ENCODE results near the gene LEF1. TPM values are rescaled to one million over a fixed set of nuclear protein-coding genes. Genes with fewer than 3 reads are reported as not detected.

Gene LEF1
- total RNA-seq, 1 donor from 2014 or later: 12.5 TPM

DNA sequence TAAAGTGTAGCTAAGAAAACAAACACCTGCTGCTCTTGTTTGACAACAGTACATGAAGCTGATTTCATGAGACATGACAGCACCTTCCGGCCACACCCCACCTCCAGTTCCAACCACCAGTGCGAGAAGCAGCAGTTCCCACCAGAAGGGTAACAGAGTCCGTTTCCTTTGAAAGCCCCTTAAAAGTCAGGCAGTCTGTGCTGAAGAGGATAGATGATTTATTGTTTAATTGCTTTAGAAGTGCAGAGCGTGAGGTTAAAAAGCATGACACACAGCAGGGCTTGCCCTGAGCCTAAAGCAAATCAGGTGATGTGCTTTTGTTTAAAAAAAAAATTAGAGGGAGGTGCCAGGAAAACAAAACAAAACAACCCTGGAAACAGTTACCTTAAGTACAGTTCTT lies 96.4 kb downstream of the LEF1 start:
- H3K9me3 ChIP-seq: no peaks in the 10 kb centered on the region
- no peaks in the 10 kb centered on the region for H3K4me1 ChIP-seq
- intact Hi-C loops (cut with DNase I): no loop called here
- TF ChIP-seq POLR2A (IDR thresholded peaks at IDR 0.05) (no peak), POLR2AphosphoS5 (IDR thresholded peaks at IDR 0.05; ENCODE audit: insufficient read depth in 1 of 2, low read depth in 1 of 2) (no peak)
- TF ChIP-seq, protein P1, sequence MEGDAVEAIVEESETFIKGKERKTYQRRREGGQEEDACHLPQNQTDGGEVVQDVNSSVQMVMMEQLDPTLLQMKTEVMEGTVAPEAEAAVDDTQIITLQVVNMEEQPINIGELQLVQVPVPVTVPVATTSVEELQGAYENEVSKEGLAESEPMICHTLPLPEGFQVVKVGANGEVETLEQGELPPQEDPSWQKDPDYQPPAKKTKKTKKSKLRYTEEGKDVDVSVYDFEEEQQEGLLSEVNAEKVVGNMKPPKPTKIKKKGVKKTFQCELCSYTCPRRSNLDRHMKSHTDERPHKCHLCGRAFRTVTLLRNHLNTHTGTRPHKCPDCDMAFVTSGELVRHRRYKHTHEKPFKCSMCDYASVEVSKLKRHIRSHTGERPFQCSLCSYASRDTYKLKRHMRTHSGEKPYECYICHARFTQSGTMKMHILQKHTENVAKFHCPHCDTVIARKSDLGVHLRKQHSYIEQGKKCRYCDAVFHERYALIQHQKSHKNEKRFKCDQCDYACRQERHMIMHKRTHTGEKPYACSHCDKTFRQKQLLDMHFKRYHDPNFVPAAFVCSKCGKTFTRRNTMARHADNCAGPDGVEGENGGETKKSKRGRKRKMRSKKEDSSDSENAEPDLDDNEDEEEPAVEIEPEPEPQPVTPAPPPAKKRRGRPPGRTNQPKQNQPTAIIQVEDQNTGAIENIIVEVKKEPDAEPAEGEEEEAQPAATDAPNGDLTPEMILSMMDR (IDR thresholded peaks at IDR 0.05): no peak
- no peaks in the 10 kb centered on the region for H3K27me3 ChIP-seq
- no peaks in the 10 kb centered on the region for H3K36me3 ChIP-seq
- H3K4me3 ChIP-seq: no peak overlapping the region
- no peak for DNase-seq (ENCODE audit: extremely low spot score in 2 of 2)
- no peak overlapping the region for H3K27ac ChIP-seq

DNA sequence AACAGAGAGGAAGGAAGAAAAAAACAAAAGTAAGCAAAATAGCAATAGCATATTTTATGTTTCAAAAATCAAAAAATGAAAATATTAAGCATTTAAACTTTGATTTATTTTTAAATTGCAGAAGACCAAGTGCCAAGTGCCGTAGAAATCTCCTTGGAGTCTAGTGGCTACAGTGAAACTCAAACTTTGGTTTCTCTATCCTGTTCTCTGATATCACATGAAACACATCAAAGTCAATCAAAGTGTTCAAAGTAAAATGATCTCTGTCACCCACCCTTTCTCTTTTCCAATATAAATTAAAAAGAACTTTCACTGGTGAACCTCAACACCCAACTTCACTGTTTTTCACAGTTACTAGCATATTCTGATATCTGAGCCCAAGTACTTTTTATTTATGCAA lies 98.0 kb downstream of the LEF1 start:
- no peaks in the 10 kb centered on the region for H3K4me1 ChIP-seq
- no peak overlapping the region for H3K4me3 ChIP-seq
- DNase-seq (ENCODE audit: extremely low spot score in 2 of 2): no peak
- no peaks in the 10 kb centered on the region for H3K36me3 ChIP-seq
- intact Hi-C loops (cut with DNase I): no loop called here
- no peaks in the 10 kb centered on the region for H3K27me3 ChIP-seq
- no peaks in the 10 kb centered on the region for H3K9me3 ChIP-seq
- TF ChIP-seq, protein P1 (IDR thresholded peaks at IDR 0.05): no peak
- no peak for TF ChIP-seq POLR2AphosphoS5 (IDR thresholded peaks at IDR 0.05; ENCODE audit: insufficient read depth in 1 of 2, low read depth in 1 of 2)
- TF ChIP-seq POLR2A (IDR thresholded peaks at IDR 0.05): no peak
- H3K27ac ChIP-seq: no peak overlapping the region

DNA sequence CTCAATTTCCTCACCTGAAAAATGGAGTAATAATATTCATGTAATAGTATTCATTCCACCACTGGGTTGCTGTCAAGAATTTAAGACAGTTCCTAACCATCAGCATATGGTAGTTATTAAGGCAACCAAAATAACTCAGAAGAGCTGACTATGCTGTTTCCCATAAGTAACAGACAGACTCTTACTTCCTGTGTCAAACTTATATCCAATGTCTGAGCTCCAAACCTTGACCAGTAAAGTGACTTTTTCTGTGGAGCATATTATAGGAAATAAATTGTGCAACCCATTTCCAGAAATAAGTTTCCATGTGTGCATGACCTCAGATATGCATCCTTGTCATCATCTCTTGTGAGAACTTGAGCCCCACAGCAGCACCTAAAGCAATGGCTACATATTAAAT lies 100.3 kb downstream of the LEF1 start:
- no peak for DNase-seq (ENCODE audit: extremely low spot score in 2 of 2)
- Histone ChIP-seq H3K4me1 (no peaks in the 10 kb centered on the region), H3K27ac (no peak overlapping the region), H3K36me3 (no peaks in the 10 kb centered on the region), H3K27me3 (no peaks in the 10 kb centered on the region), H3K9me3 (no peaks in the 10 kb centered on the region), H3K4me3 (no peak overlapping the region)
- intact Hi-C loops (cut with DNase I): no loop called here
- TF ChIP-seq, protein P1 (IDR thresholded peaks at IDR 0.05): no peak
- TF ChIP-seq POLR2A (IDR thresholded peaks at IDR 0.05) (no peak), POLR2AphosphoS5 (IDR thresholded peaks at IDR 0.05; ENCODE audit: insufficient read depth in 1 of 2, low read depth in 1 of 2) (no peak)

DNA sequence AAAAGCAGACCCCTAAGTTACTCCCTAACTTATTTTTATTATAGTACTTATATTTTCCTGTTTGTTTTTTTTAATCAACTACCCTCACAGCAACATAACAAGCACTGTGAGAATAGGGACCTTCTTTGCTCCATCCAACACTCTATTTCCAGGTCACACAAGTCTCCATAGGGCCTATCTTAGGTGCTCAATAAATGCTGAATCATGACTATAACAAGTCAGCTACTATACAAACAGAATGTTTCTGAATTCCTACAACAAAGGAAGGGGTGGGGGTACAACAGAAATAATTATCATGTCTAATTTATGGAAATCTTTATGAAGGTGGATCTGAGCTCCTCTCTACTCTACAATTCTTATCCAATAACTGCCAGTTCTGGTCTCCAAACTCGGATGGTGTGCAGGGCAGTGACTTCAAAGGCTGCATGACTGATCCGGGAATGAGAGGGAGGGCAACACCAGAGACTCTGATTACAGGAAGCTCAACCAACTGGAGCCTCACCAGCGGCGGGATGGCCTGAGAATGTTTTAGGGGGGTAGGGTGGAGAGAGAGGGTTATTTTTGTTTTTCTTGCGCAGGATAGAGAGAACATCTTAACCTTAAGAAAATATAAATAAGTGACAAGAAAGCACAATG lies 107.9 kb downstream of the LEF1 start:
- Histone ChIP-seq H3K9me3 (no peaks in the 10 kb centered on the region), H3K4me1 (no peaks in the 10 kb centered on the region), H3K36me3 (no peaks in the 10 kb centered on the region), H3K4me3 (no peak overlapping the region), H3K27ac (no peak overlapping the region), H3K27me3 (no peaks in the 10 kb centered on the region)
- DNase-seq (ENCODE audit: extremely low spot score in 2 of 2): no peak
- intact Hi-C loops (cut with DNase I): no loop called here
- no peak for TF ChIP-seq POLR2AphosphoS5 (IDR thresholded peaks at IDR 0.05; ENCODE audit: insufficient read depth in 1 of 2, low read depth in 1 of 2)
- TF ChIP-seq, protein P1 (IDR thresholded peaks at IDR 0.05): no peak
- TF ChIP-seq POLR2A (IDR thresholded peaks at IDR 0.05): no peak

DNA sequence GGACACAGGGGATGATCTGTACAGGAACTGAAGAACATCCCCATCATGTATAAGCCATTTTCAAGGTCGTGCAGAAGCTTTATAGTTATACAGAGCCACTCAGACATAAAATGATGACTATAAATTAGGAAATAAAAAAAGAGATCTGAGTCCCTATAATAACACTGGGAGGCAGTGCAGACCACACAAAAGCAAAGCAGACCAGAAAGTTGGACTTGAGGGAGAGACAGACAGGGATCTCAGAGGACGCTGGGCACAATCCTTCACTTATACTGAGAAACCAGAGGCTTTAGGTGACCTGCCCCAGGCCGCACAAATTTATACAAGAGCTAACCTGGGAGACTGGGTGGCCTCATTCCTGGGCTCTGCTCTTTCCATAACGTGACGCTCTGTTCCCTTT lies 108.6 kb downstream of the LEF1 start:
- Histone ChIP-seq H3K4me3 (no peak overlapping the region), H3K36me3 (no peaks in the 10 kb centered on the region), H3K9me3 (no peaks in the 10 kb centered on the region), H3K27ac (no peak overlapping the region), H3K27me3 (no peaks in the 10 kb centered on the region), H3K4me1 (no peaks in the 10 kb centered on the region)
- intact Hi-C loops (cut with DNase I): no loop called here
- TF ChIP-seq POLR2AphosphoS5 (IDR thresholded peaks at IDR 0.05; ENCODE audit: insufficient read depth in 1 of 2, low read depth in 1 of 2): no peak
- TF ChIP-seq, protein P1 (IDR thresholded peaks at IDR 0.05): no peak
- no peak for TF ChIP-seq POLR2A (IDR thresholded peaks at IDR 0.05)
- DNase-seq (ENCODE audit: extremely low spot score in 2 of 2): no peak
